ENCODE measurements around the gene KRT3. TPM values are rescaled to one million over a fixed set of nuclear protein-coding genes. Genes with fewer than 3 reads are reported as not detected.

The KRT3 gene
- total and polyA plus RNA-seq, 2 donors (not counting 1 experiment from before 2014, with no cell fraction given), result not detected

GRCh38 chr12:52781399-52782082 is 14.4 kb downstream of the KRT3 start:
- Histone ChIP-seq H3K4me2 (replicated peaks; ENCODE audit: low read depth, low read length, poor library complexity, severe bottlenecking) (no peak overlapping the region), H3K27me3 (replicated peaks in 1 of 4; ENCODE audit: control extremely low read depth in 1 of 4, control insufficient read depth in 3 of 4, insufficient read depth in 4 of 4, low read length in 3 of 4) (peaks cover 0 to 3% (median 0%) of the 10 kb centered on the region in 4 experiments), H3K36me3 (replicated peaks in 1 of 2; ENCODE audit: control extremely low read depth in 1 of 2, control insufficient read depth in 1 of 2, extremely low read depth in 1 of 2, insufficient read depth in 2 of 2, low read length in 1 of 2) (no peaks in the 10 kb centered on the region), H4K20me1 (ENCODE audit: control insufficient read depth, insufficient read depth, low read length, poor library complexity, severe bottlenecking) (no peaks in the 10 kb centered on the region), H3K9ac (ENCODE audit: low read length) (no peak overlapping the region), H2AFZ (ENCODE audit: insufficient read depth, low read depth, low read length, poor library complexity, severe bottlenecking) (no peak overlapping the region), H3K9me3 (ENCODE audit: control extremely low read depth in 1 of 3, control insufficient read depth in 2 of 3, insufficient read depth in 1 of 3, low read length in 2 of 3) (no peaks in the 10 kb centered on the region), H3K4me3 (ENCODE audit: control extremely low read depth in 1 of 5, extremely low read depth in 1 of 5, insufficient read depth in 1 of 5, low read depth in 2 of 5, low read length in 4 of 5) (no peak overlapping the region), H3K4me1 (ENCODE audit: control insufficient read depth in 2 of 2, insufficient read depth in 2 of 2, low read length in 2 of 2) (no peaks in the 10 kb centered on the region), H3K27ac (ENCODE audit: low read length in 2 of 2) (no peak overlapping the region), H3K79me2 (ENCODE audit: control insufficient read depth, insufficient read depth, low read length) (no peaks in the 10 kb centered on the region)
- Mint-ChIP-seq H3K4me1 (no peaks in the 10 kb centered on the region), H3K4me3 (no peak overlapping the region), H3K27ac (no peak overlapping the region), H3K9me3 (ENCODE audit: insufficient read depth) (peaks cover 2% of the 10 kb centered on the region), H3K27me3 (peaks cover 41% of the 10 kb centered on the region)
- CTCF ChIA-PET, result no interaction called here
- POLR2A ChIA-PET, result no interaction called here
- DNase-seq (no peak), ATAC-seq (ENCODE audit: low read depth) (no peak)
- no peak for TF ChIP-seq EZH2 (IDR thresholded peaks at IDR 0.05; ENCODE audit: borderline replicate concordance, insufficient read depth, low read depth, low read length, poor library complexity, severe bottlenecking)
- no peak for TF ChIP-seq CTCF (IDR thresholded peaks at IDR 0.05)
- intact Hi-C loops (cut with micrococcal nuclease), result no loop called here
- WGBS (ENCODE audit: insufficient coverage), result 93% methylated on average over 2 of the region's 4 CpGs

- intact Hi-C loops (cut with micrococcal nuclease), result no loop called here
- Mint-ChIP-seq H3K27ac (no peak overlapping the region), H3K4me1 (no peaks in the 10 kb centered on the region), H3K27me3 (peaks cover 43% of the 10 kb centered on the region), H3K9me3 (ENCODE audit: insufficient read depth) (no peaks in the 10 kb centered on the region), H3K4me3 (no peak overlapping the region)
- Histone ChIP-seq H3K4me1 (ENCODE audit: control insufficient read depth in 2 of 2, insufficient read depth in 2 of 2, low read length in 2 of 2) (no peaks in the 10 kb centered on the region), H3K27me3 (replicated peaks in 1 of 4; ENCODE audit: control extremely low read depth in 1 of 4, control insufficient read depth in 3 of 4, insufficient read depth in 4 of 4, low read length in 3 of 4) (peaks cover 0 to 2% (median 0%) of the 10 kb centered on the region in 4 experiments), H3K4me2 (replicated peaks; ENCODE audit: low read depth, low read length, poor library complexity, severe bottlenecking) (no peak overlapping the region), H3K9me3 (ENCODE audit: control extremely low read depth in 1 of 3, control insufficient read depth in 2 of 3, insufficient read depth in 1 of 3, low read length in 2 of 3) (peaks cover 0 to 2% (median 0%) of the 10 kb centered on the region in 3 donors), H3K4me3 (ENCODE audit: control extremely low read depth in 1 of 5, extremely low read depth in 1 of 5, insufficient read depth in 1 of 5, low read depth in 2 of 5, low read length in 4 of 5) (no peak overlapping the region), H3K36me3 (replicated peaks in 1 of 2; ENCODE audit: control extremely low read depth in 1 of 2, control insufficient read depth in 1 of 2, extremely low read depth in 1 of 2, insufficient read depth in 2 of 2, low read length in 1 of 2) (no peaks in the 10 kb centered on the region), H4K20me1 (ENCODE audit: control insufficient read depth, insufficient read depth, low read length, poor library complexity, severe bottlenecking) (no peaks in the 10 kb centered on the region), H3K79me2 (ENCODE audit: control insufficient read depth, insufficient read depth, low read length) (no peaks in the 10 kb centered on the region), H2AFZ (ENCODE audit: insufficient read depth, low read depth, low read length, poor library complexity, severe bottlenecking) (no peak overlapping the region), H3K27ac (ENCODE audit: low read length in 2 of 2) (no peak overlapping the region), H3K9ac (ENCODE audit: low read length) (no peak overlapping the region)
- TF ChIP-seq EZH2 (IDR thresholded peaks at IDR 0.05; ENCODE audit: borderline replicate concordance, insufficient read depth, low read depth, low read length, poor library complexity, severe bottlenecking), result no peak
- TF ChIP-seq CTCF (IDR thresholded peaks at IDR 0.05), result no peak
- DNase-seq (no peak), ATAC-seq (ENCODE audit: low read depth) (no peak)
- 97% methylated on average over 6 of the region's 6 CpGs for WGBS (ENCODE audit: insufficient coverage)
- CTCF ChIA-PET, result no interaction called here
- POLR2A ChIA-PET, result no interaction called here
Measured at GRCh38 chr12:52779914-52780313, 16.0 kb downstream of the KRT3 start.
